CD4-positive, alpha-beta T cell (primary cell): ENCODE data around the gene ADAM11. TPM values are rescaled to one million over a fixed set of nuclear protein-coding genes. Genes with fewer than 3 reads are reported as not detected.

Experiments
- ATAC-seq: fragments of 200-7000 bp; cut with Tn5 transposase; one replicate; pipeline ENCODE4 v1.10.0; 2022; ENCODE audit warnings: mild to moderate bottlenecking; ENCODE audit not compliant: poor library complexity
- CTCF ChIA-PET: fragments of 350-600 bp; sonication (Branson Sonifier 250); formaldehyde crosslinking; loops from one replicate; lab custom pipeline; 2021; ENCODE audit warnings: antibody characterized with exemption, inconsistent platforms; lab: Charles Lee
- POLR2A ChIA-PET: fragments of 350-600 bp; sonication (Branson Sonifier 250); formaldehyde crosslinking; loops from one replicate; lab custom pipeline; 2021; ENCODE audit warnings: antibody characterized with exemption, inconsistent platforms; lab: Charles Lee
- DNase-seq, 14 experiments: peaks; one replicate each; pipeline ENCODE4 v3.0.0-alpha.2; 2013 to 2020; ENCODE audit warnings: mixed read lengths in 2 of 14
- H3K27ac ChIP-seq, 2 donors: one replicate each; pipeline versions ENCODE4 v1.5.1 to v1.7.0; 2013; ENCODE audit warnings: low read length in 2 of 2, low read depth in 1 of 2, mild to moderate bottlenecking in 1 of 2
- H3K27me3 ChIP-seq, 2 experiments: 1 replicate in 1 of 2; 2 replicates in 1 of 2; pipeline versions ENCODE4 v1.6.1 to v1.7.0; 2013; ENCODE audit warnings: low read length in 2 of 2, control low read depth in 1 of 2, mild to moderate bottlenecking in 1 of 2, moderate library complexity in 1 of 2; ENCODE audit not compliant: insufficient read depth in 2 of 2, control insufficient read depth in 1 of 2
- H3K36me3 ChIP-seq: one replicate; pipeline ENCODE4 v1.6.1; 2013; ENCODE audit warnings: low read length, control low read depth; ENCODE audit not compliant: insufficient read depth
- H3K4me1 ChIP-seq: one replicate; pipeline ENCODE4 v1.6.1; 2013; ENCODE audit warnings: low read length, control low read depth; ENCODE audit not compliant: insufficient read depth
- H3K4me3 ChIP-seq: one replicate; pipeline ENCODE4 v1.5.1; 2013; ENCODE audit warnings: mild to moderate bottlenecking, low read length, moderate library complexity
- H3K9me3 ChIP-seq, 2 experiments: 1 replicate in 1 of 2; 2 replicates in 1 of 2; pipeline versions ENCODE4 v1.6.1 to v1.7.0; 2013; ENCODE audit warnings: low read length in 2 of 2, mild to moderate bottlenecking in 2 of 2, control low read depth in 1 of 2, moderate library complexity in 1 of 2; ENCODE audit not compliant: control insufficient read depth in 1 of 2, insufficient read depth in 1 of 2
- H3K27ac Mint-ChIP-seq: one replicate; pipeline ENCODE4 v1.8.0; 2020; ENCODE audit warnings: mixed read lengths
- H3K27me3 Mint-ChIP-seq: one replicate; pipeline ENCODE4 v1.8.0; 2021; ENCODE audit warnings: mixed read lengths
- H3K36me3 Mint-ChIP-seq: one replicate; pipeline ENCODE4 v1.8.0; 2021; ENCODE audit warnings: low read depth, mixed read lengths
- H3K4me1 Mint-ChIP-seq: one replicate; pipeline ENCODE4 v1.8.0; 2021; ENCODE audit warnings: low read depth, mixed read lengths
- H3K4me3 Mint-ChIP-seq: one replicate; pipeline ENCODE4 v1.8.0; 2020; ENCODE audit warnings: mild to moderate bottlenecking, mixed read lengths
- H3K9me3 Mint-ChIP-seq: one replicate; pipeline ENCODE4 v1.8.0; 2020; ENCODE audit warnings: mixed read lengths
- CTCF ChIP-seq: fragments of 200-600 bp; IDR thresholded peaks from one replicate; pipeline ENCODE4 v1.8.0; 2022; ENCODE audit warnings: antibody characterized with exemption, mild to moderate bottlenecking
- intact Hi-C, 2 experiments: fragments of 100-400 bp; cut with DNase I in 1 of 2; cut with micrococcal nuclease in 1 of 2; formaldehyde crosslinking; loops; one replicate each; pipeline versions ENCODE4 v1.15.1 to v1.9.0; 2023 to 2025; cut with DNase I, micrococcal nuclease
- polyA plus RNA-seq, 2 donors: library from polyadenylated mRNA; unstranded; fragments of 120-200 nt; gene quantifications; one replicate each; pipeline ENCODE4 v1.2.1, GENCODE V29; 2013
- total RNA-seq, 174 experiments: library from RNA in 2 of 174; stranded (reverse) in 2 of 174; gene quantifications; one replicate each; pipeline ENCODE4 v1.2.3 and lab custom pipeline; 2021 to 2026

The ADAM11 gene, protein sequence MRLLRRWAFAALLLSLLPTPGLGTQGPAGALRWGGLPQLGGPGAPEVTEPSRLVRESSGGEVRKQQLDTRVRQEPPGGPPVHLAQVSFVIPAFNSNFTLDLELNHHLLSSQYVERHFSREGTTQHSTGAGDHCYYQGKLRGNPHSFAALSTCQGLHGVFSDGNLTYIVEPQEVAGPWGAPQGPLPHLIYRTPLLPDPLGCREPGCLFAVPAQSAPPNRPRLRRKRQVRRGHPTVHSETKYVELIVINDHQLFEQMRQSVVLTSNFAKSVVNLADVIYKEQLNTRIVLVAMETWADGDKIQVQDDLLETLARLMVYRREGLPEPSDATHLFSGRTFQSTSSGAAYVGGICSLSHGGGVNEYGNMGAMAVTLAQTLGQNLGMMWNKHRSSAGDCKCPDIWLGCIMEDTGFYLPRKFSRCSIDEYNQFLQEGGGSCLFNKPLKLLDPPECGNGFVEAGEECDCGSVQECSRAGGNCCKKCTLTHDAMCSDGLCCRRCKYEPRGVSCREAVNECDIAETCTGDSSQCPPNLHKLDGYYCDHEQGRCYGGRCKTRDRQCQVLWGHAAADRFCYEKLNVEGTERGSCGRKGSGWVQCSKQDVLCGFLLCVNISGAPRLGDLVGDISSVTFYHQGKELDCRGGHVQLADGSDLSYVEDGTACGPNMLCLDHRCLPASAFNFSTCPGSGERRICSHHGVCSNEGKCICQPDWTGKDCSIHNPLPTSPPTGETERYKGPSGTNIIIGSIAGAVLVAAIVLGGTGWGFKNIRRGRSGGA
- total RNA-seq (under 1 TPM; 0.16 to 0.47 TPM), total RNA-seq (lab: John Stamatoyannopoulos, UW) (0.07 to 3.5 (median 0.77) reads per million in 172 experiments)
- 0.15 TPM for polyA plus RNA-seq (2013, experiment 1 of 2)
- 0.31 TPM for polyA plus RNA-seq (2013, experiment 2 of 2)

- TF ChIP-seq CTCF = no peak
- no peaks in the 10 kb centered on the region for H3K36me3 Mint-ChIP-seq
- ATAC-seq = peak; percentile 55
Observed at GRCh38 chr17:44758414-44759085, at the start of gene ADAM11. ADAM11 (plus strand) TSS chr17:44758988; CDS start chr17:44759200, 212 bp downstream.

DNA sequence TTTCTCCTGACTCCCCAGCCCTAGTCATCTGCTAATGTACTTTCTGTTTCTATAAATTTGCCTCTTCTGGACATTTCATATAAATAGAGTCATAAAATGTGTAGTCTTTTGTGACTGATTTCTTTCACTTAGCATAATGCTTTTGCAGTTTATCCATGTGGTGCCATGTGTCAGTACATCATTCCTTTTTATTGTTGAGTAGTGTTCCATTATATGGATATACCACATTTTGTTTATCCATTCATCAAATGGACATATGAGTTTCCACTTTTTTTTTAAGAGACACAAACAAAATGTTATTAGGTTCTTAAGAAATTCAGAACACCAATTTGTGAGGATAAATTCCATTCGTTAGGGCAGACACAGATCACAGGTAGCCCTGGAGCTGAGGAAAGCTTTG lies 39.3 kb upstream of the ADAM11 start:
- intact Hi-C loops = no loop called here
- POLR2A ChIA-PET = no interaction called here

More at GRCh38 chr17:44758414-44759085, at the start of gene ADAM11:
- Histone ChIP-seq H3K27me3 (peaks cover 31 to 38% of the 10 kb centered on the region in 2 experiments), H3K4me1 (peaks cover 15% of the 10 kb centered on the region), H3K4me3 (peak within 1 kb of the TSS; percentile 16), H3K9me3 (peaks cover 0 to 13% of the 10 kb centered on the region in 2 experiments), H3K27ac (no peak within 1 kb of the TSS), H3K36me3 (no peaks in the 10 kb centered on the region)
- Mint-ChIP-seq H3K4me1 (no peaks in the 10 kb centered on the region), H3K27me3 (peaks cover 54% of the 10 kb centered on the region), H3K27ac (no peak within 1 kb of the TSS), H3K4me3 (peak within 1 kb of the TSS; percentile 50), H3K9me3 (no peaks in the 10 kb centered on the region)
- CTCF ChIA-PET = no interaction called here
- intact Hi-C loops = no loop called here
- POLR2A ChIA-PET = interaction anchor here (0.7 kb wide), 1 partner anchor 50 kb away, joined by 3 read pairs; no protein-coding TSS in a partner anchor
- peak in 2 of 14 experiments; percentile 24 to 33 for DNase-seq

More for the DNA sequence above, 39.3 kb upstream of the ADAM11 start:
- H3K9me3 Mint-ChIP-seq = no peaks in the 10 kb centered on the region
- H3K27ac Mint-ChIP-seq = no peak overlapping the region
- no peaks in the 10 kb centered on the region for H3K27me3 Mint-ChIP-seq
- TF ChIP-seq CTCF = no peak
- no peaks in the 10 kb centered on the region for H3K4me1 Mint-ChIP-seq
- CTCF ChIA-PET = no interaction called here
- DNase-seq (no peak), ATAC-seq (no peak)
- no peak overlapping the region for H3K27ac ChIP-seq
- H3K36me3 ChIP-seq = peaks cover 2% of the 10 kb centered on the region
- no peak overlapping the region for H3K4me3 Mint-ChIP-seq
- no peaks in the 10 kb centered on the region for H3K4me1 ChIP-seq
- no peaks in the 10 kb centered on the region for H3K27me3 ChIP-seq
- H3K36me3 Mint-ChIP-seq = no peaks in the 10 kb centered on the region
- no peaks in the 10 kb centered on the region for H3K9me3 ChIP-seq
- H3K4me3 ChIP-seq = no peak overlapping the region
